Right ventricle myocardium inferior (tissue), 1 donor: ENCODE results near the gene KLHL40. TPM values are rescaled to one million over a fixed set of nuclear protein-coding genes. Genes with fewer than 3 reads are reported as not detected.
A peak's percentile ranks its signal among the peaks of the same experiment; 100 is the strongest.

ENCODE experiments used
- ATAC-seq: fragments of 200-7000 bp; cut with Tn5 transposase; one replicate; pipeline ENCODE4 v1.9.1; 2020; ENCODE audit warnings: mild to moderate bottlenecking, moderate library complexity
- DNase-seq: peaks from one replicate; pipeline ENCODE4 v3.0.0; 2021; ENCODE audit errors: missing footprints
- intact Hi-C: fragments of 100-400 bp; cut with DNase I; formaldehyde crosslinking; loops from one replicate; pipeline ENCODE4 v1.11.0; 2022
- total RNA-seq: library from RNA; stranded (reverse); fragmentation: NEBNext Ultra II Directional; extraction: Animal tissue kit (Norgen Biotek cat#: 25700); gene quantifications from one replicate; pipeline ENCODE4 v1.2.1, GENCODE V29; 2021
- donor health status: DM: no; HTN: yes; CAD: no; lungs with severe emphysema.

The KLHL40 gene
- total RNA-seq, 1 donor from 2014 or later: not detected

- no peak for ATAC-seq
- DNase-seq: no peak
- intact Hi-C loops: no loop called here
Observed at GRCh38 chr3:42697289-42698051, 12.1 kb downstream of the KLHL40 start.

GRCh38 chr3:42698216-42698910 is 13.0 kb downstream of the KLHL40 start:
- no peak for ATAC-seq
- no peak for DNase-seq
- intact Hi-C loops: no loop called here

GRCh38 chr3:42698911-42699230 is 13.5 kb downstream of the KLHL40 start:
- DNase-seq (no peak), ATAC-seq (no peak)
- intact Hi-C loops: no loop called here

GRCh38 chr3:42699511-42699971 is 14.2 kb downstream of the KLHL40 start:
- intact Hi-C loops: no loop called here
- DNase-seq (no peak), ATAC-seq (no peak)

GRCh38 chr3:42700366-42701288 is 15.3 kb downstream of the KLHL40 start:
- ATAC-seq (no peak), DNase-seq (no peak)
- intact Hi-C loops: loop anchor here (1.0 kb wide), 3 partner anchors 16 to 47 kb away; partner anchors contain the start of gene ZBTB47

GRCh38 chr3:42701371-42702065 is 16.2 kb downstream of the KLHL40 start:
- intact Hi-C loops: loop anchor here (1.0 kb wide), 4 partner anchors 17 to 48 kb away; partner anchors contain the start of gene ZBTB47
- ATAC-seq: peak; percentile 75

GRCh38 chr3:42702066-42702951 is 17.0 kb downstream of the KLHL40 start, which contains the start of gene HHATL:
HHATL (minus strand) TSS chr3:42702798; CDS start chr3:42700826, 1,972 bp downstream.
- intact Hi-C loops: loop anchor here (1.0 kb wide), 1 partner anchor 42 kb away; no protein-coding TSS in a partner anchor

More at GRCh38 chr3:42701371-42702065, 16.2 kb downstream of the KLHL40 start:
- peak; percentile 87 for DNase-seq

GRCh38 chr3:42702982-42703694 is 17.8 kb downstream of the KLHL40 start:
- intact Hi-C loops: loop anchor here (1.0 kb wide), 1 partner anchor 41 kb away; no protein-coding TSS in a partner anchor
- ATAC-seq: no peak
- DNase-seq: no peak

More at GRCh38 chr3:42702066-42702951, 17.0 kb downstream of the KLHL40 start, which contains the start of gene HHATL:
- DNase-seq (no peak), ATAC-seq (peak; percentile 82)

- intact Hi-C loops: no loop called here
- DNase-seq: no peak
Observed at GRCh38 chr3:42703695-42704025, 18.3 kb downstream of the KLHL40 start.

GRCh38 chr3:42704136-42704841 is 19.0 kb downstream of the KLHL40 start:
- no peak for DNase-seq
- no peak for ATAC-seq
- intact Hi-C loops: no loop called here

More at GRCh38 chr3:42703695-42704025, 18.3 kb downstream of the KLHL40 start:
- ATAC-seq: no peak

GRCh38 chr3:42705058-42705767 is 19.9 kb downstream of the KLHL40 start:
- DNase-seq (no peak), ATAC-seq (no peak)
- intact Hi-C loops: no loop called here

- ATAC-seq (no peak), DNase-seq (no peak)
- intact Hi-C loops: no loop called here
Observed at GRCh38 chr3:42705962-42706585, 20.7 kb downstream of the KLHL40 start.

- ATAC-seq (no peak), DNase-seq (no peak)
- intact Hi-C loops: no loop called here
Observed at GRCh38 chr3:42706721-42707619, 21.6 kb downstream of the KLHL40 start.
